Fibroblast of skin of abdomen (primary cell): ENCODE measurements around the gene STAT5B.

Experiments
- DNase-seq: peaks from one replicate; pipeline ENCODE4 v3.0.0-alpha.2; 2013

The STAT5B gene

GRCh38 chr17:42178817-42179216 lies 97.4 kb downstream of the STAT5B start:
- DNase-seq, result no peak

GRCh38 chr17:42177684-42178083 lies 98.5 kb downstream of the STAT5B start:
- no peak for DNase-seq

- DNase-seq, result no peak
Observed at GRCh38 chr17:42174126-42174783, 101.9 kb downstream of the STAT5B start.

GRCh38 chr17:42171831-42172230 lies 104.4 kb downstream of the STAT5B start:
- no peak for DNase-seq

GRCh38 chr17:42169351-42169750 lies 106.8 kb downstream of the STAT5B start:
- DNase-seq, result no peak

GRCh38 chr17:42167807-42168206 lies 108.4 kb downstream of the STAT5B start:
- DNase-seq, result no peak

- no peak for DNase-seq
Observed at GRCh38 chr17:42166196-42166763, 109.9 kb downstream of the STAT5B start.

GRCh38 chr17:42165751-42166150 lies 110.4 kb downstream of the STAT5B start:
- no peak for DNase-seq

GRCh38 chr17:42163696-42164407 lies 112.3 kb downstream of the STAT5B start:
- DNase-seq, result no peak

- DNase-seq, result no peak
Observed at GRCh38 chr17:42163113-42163512, 113.1 kb downstream of the STAT5B start.

GRCh38 chr17:42160531-42160910 lies 115.7 kb downstream of the STAT5B start:
- no peak for DNase-seq

GRCh38 chr17:42159796-42160530 lies 116.2 kb downstream of the STAT5B start:
- no peak for DNase-seq

GRCh38 chr17:42155614-42156045 lies 120.6 kb downstream of the STAT5B start:
- DNase-seq, result no peak

- DNase-seq, result no peak
Observed at GRCh38 chr17:42153919-42154742, 122.1 kb downstream of the STAT5B start.
